ENCODE results near the gene RPS6KA6.
"Not testable (repeated sequence)": the region's sequence is repeated elsewhere in the genome, so short reads cannot be mapped to it uniquely, and the experiment has no call there.

The RPS6KA6 gene

GRCh38 chrX:84108584-84108983, 79.4 kb downstream of the RPS6KA6 start:
- no peaks in the 10 kb centered on the region for H3K27me3 ChIP-seq (ENCODE audit: insufficient read depth, low read depth)
- no peaks in the 10 kb centered on the region for H3K79me2 ChIP-seq (ENCODE audit: insufficient read depth, low read depth)
- no peaks in the 10 kb centered on the region for H3K36me3 ChIP-seq (ENCODE audit: insufficient read depth)
- H3K4me3 ChIP-seq (IDR thresholded peaks at IDR 0.05; ENCODE audit: insufficient read depth, low read depth, low read length) = no peak overlapping the region
- H3K4me2 ChIP-seq = no peak overlapping the region
- no peak overlapping the region for H3K27ac ChIP-seq
- no peak overlapping the region for H3K9ac ChIP-seq
- H2AFZ ChIP-seq (ENCODE audit: low read depth) = no peak overlapping the region
- TF ChIP-seq CTCF (conservative IDR thresholded peaks at IDR 0.05; ENCODE audit: low read depth, low read length) = no peak
- H3K4me1 ChIP-seq (ENCODE audit: low read depth, poor library complexity, severe bottlenecking) = no peaks in the 10 kb centered on the region
- H4K20me1 ChIP-seq (ENCODE audit: insufficient read depth) = no peaks in the 10 kb centered on the region

GRCh38 chrX:84099120-84099519, 88.9 kb downstream of the RPS6KA6 start:
- no peak overlapping the region for H3K27ac ChIP-seq
- no peak for TF ChIP-seq CTCF (conservative IDR thresholded peaks at IDR 0.05; ENCODE audit: low read depth, low read length)
- H3K27me3 ChIP-seq (ENCODE audit: insufficient read depth, low read depth) = no peaks in the 10 kb centered on the region

GRCh38 chrX:84079479-84080197, 108.4 kb downstream of the RPS6KA6 start:
- H4K20me1 ChIP-seq (ENCODE audit: insufficient read depth); H3K36me3 ChIP-seq (ENCODE audit: insufficient read depth); H3K4me3 ChIP-seq (IDR thresholded peaks at IDR 0.05; ENCODE audit: insufficient read depth, low read depth, low read length); H3K27me3 ChIP-seq (ENCODE audit: insufficient read depth, low read depth); H3K79me2 ChIP-seq (ENCODE audit: insufficient read depth, low read depth): not testable (repeated sequence)
- H3K4me2 ChIP-seq = peak overlapping the region; percentile 41; the same call in 1 of the 2 replicates
- peak overlapping the region; percentile 61; the same call in 1 of the 2 replicates for H3K9ac ChIP-seq
- peak overlapping the region; percentile 75 for H3K27ac ChIP-seq
- H3K4me1 ChIP-seq (ENCODE audit: low read depth, poor library complexity, severe bottlenecking) = peaks cover 15% of the 10 kb centered on the region
- H2AFZ ChIP-seq (ENCODE audit: low read depth) = peak overlapping the region; percentile 73

More at GRCh38 chrX:84099120-84099519, 88.9 kb downstream of the RPS6KA6 start:
- Histone ChIP-seq H3K4me3 (IDR thresholded peaks at IDR 0.05; ENCODE audit: insufficient read depth, low read depth, low read length) (no peak overlapping the region), H3K9ac (no peak overlapping the region), H4K20me1 (ENCODE audit: insufficient read depth) (no peaks in the 10 kb centered on the region), H3K4me1 (ENCODE audit: low read depth, poor library complexity, severe bottlenecking) (no peaks in the 10 kb centered on the region), H3K4me2 (no peak overlapping the region), H2AFZ (ENCODE audit: low read depth) (no peak overlapping the region), H3K79me2 (ENCODE audit: insufficient read depth, low read depth) (no peaks in the 10 kb centered on the region), H3K36me3 (ENCODE audit: insufficient read depth) (no peaks in the 10 kb centered on the region)

- Histone ChIP-seq H3K4me3 (IDR thresholded peaks at IDR 0.05; ENCODE audit: insufficient read depth, low read depth, low read length) (no peak overlapping the region), H3K9ac (peak overlapping the region; percentile 61; the same call in 1 of the 2 replicates), H3K79me2 (ENCODE audit: insufficient read depth, low read depth) (no peaks in the 10 kb centered on the region), H2AFZ (ENCODE audit: low read depth) (peak overlapping the region; percentile 73), H3K4me1 (ENCODE audit: low read depth, poor library complexity, severe bottlenecking) (peaks cover 15% of the 10 kb centered on the region), H4K20me1 (ENCODE audit: insufficient read depth) (no peaks in the 10 kb centered on the region), H3K4me2 (peak overlapping the region; percentile 41; the same call in 1 of the 2 replicates), H3K27ac (peak overlapping the region; percentile 75), H3K27me3 (ENCODE audit: insufficient read depth, low read depth) (no peaks in the 10 kb centered on the region), H3K36me3 (ENCODE audit: insufficient read depth) (no peaks in the 10 kb centered on the region)
- TF ChIP-seq CTCF (conservative IDR thresholded peaks at IDR 0.05; ENCODE audit: low read depth, low read length) = no peak
These were observed 109.0 kb downstream of the RPS6KA6 start for GRCh38 chrX:84078991-84079390.

- Histone ChIP-seq H3K79me2 (ENCODE audit: insufficient read depth, low read depth) (no peaks in the 10 kb centered on the region), H3K36me3 (ENCODE audit: insufficient read depth) (no peaks in the 10 kb centered on the region), H3K27me3 (ENCODE audit: insufficient read depth, low read depth) (no peaks in the 10 kb centered on the region), H3K4me2 (no peak overlapping the region), H2AFZ (ENCODE audit: low read depth) (no peak overlapping the region), H4K20me1 (ENCODE audit: insufficient read depth) (no peaks in the 10 kb centered on the region), H3K4me3 (IDR thresholded peaks at IDR 0.05; ENCODE audit: insufficient read depth, low read depth, low read length) (no peak overlapping the region), H3K9ac (no peak overlapping the region), H3K4me1 (ENCODE audit: low read depth, poor library complexity, severe bottlenecking) (no peaks in the 10 kb centered on the region), H3K27ac (no peak overlapping the region)
- no peak for TF ChIP-seq CTCF (conservative IDR thresholded peaks at IDR 0.05; ENCODE audit: low read depth, low read length)
These were observed 123.2 kb downstream of the RPS6KA6 start for GRCh38 chrX:84064814-84065213.

Measured in KMS-11 (cell line).